ENCODE measurements around the gene SLC5A6. TPM values are rescaled to one million over a fixed set of nuclear protein-coding genes. Genes with fewer than 3 reads are reported as not detected.

The SLC5A6 gene
- 18.3 and 26.0 TPM in 2 replicates for total RNA-seq

DNA sequence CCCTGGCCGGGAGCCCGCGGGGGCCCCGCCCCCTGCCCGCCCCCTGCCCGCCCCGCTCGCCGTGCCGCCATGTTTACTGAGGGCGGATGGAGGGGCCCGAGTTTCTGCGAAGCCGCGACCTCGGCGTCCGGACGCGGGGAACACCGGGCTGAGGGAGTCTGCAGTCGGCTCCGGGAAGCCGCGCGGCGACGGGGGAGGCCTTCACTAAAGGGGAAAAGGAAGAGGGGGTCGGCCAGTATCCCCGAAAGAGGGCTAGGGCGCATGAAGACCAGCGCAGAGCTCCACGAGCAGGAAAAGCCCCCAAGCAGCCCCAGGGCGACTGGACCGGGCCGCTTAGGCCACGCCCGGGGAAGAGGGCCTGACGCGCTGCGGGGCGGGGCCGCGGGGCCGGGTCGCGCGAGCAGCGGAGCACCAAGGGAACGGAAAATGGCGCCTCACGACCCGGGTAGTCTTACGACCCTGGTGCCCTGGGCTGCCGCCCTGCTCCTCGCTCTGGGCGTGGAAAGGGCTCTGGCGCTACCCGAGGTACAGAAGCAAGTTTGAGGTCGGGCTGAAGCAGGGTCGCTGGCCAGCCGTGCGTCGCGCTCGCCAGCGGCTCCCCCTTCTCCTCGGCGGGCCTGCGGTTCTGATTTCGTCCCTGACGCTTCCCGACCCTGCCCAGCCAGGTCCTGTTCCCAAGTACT lies at the start of gene SLC5A6, which contains the start of gene ATRAID:
Gene SLC5A6, minus strand, starts transcription at position 326 of the 683 bp plus-strand sequence. CDS start 4,618 bp downstream, outside the sequence.
Gene ATRAID, plus strand, starts transcription at position 99 of the 683 bp plus-strand sequence. Its CDS starts 328 bp downstream, at position 427.

DNA sequence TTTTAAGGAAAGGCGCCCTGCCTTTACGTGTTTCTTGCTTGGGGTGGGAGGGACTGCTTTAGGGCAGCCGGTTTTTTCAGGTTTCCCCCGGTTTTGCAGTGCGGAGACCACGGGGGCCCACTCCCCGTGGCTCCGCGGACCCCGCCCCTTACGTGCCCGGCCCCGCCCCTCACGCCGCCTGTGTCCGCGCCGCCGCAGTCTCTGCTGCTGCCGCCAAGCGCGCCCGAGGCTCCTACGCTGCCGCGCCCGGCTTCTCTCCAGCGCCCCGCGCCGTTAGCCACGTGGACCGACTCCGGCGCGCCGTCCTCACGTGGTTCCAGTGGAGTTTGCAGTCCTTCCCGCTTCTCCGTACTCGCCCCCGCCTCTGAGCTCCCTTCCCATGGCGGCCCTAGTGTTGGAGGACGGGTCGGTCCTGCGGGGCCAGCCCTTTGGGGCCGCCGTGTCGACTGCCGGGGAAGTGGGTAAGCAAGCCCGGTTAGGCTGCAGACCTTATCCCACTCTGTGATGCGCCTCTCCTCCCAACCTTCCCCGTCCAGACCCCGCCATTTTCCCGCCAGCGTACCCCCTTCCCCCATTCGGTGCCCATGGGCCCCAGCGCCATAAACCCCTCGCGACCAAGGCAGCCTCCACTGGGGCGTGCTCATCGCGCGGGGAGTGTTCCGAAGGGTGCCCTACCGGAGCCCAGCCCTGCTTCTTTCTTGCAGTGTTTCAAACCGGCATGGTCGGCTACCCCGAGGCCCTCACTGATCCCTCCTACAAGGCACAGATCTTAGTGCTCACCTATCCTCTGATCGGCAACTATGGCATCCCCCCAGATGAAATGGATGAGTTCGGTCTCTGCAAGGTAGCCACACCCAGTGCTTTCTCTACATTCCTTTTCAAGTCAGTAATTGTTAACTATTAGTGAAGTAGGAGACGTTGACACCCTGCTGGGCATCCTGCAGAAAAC lies 5.4 kb upstream of the SLC5A6 start, which contains the start of gene CAD:
Gene CAD, plus strand, starts transcription at position 197 of the 949 bp plus-strand sequence. Its CDS starts 183 bp downstream, at position 380.

Other genes starting within 250 kb of the SLC5A6 start
- 4.9 and 9.7 TPM in 2 replicates for gene MAPRE3, start 241.6 kb downstream of the SLC5A6 start, total RNA-seq
- 48.9 and 66.5 TPM in 2 replicates for gene TMEM214, start 179.3 kb downstream of the SLC5A6 start, total RNA-seq
- gene AGBL5, start 160.6 kb downstream of the SLC5A6 start, total RNA-seq: 22.6 and 24.6 TPM in 2 replicates
- 364 and 815 TPM in 2 replicates for gene OST4, start 140.6 kb downstream of the SLC5A6 start, total RNA-seq
- 546 and 790 TPM in 2 replicates for gene EMILIN1, start 133.7 kb downstream of the SLC5A6 start, total RNA-seq
- gene KHK, start 125.5 kb downstream of the SLC5A6 start, total RNA-seq: 0.24 and 1.0 TPM in 2 replicates
- 1.2 and 4.6 TPM in 2 replicates for gene CGREF1, start 93.1 kb downstream of the SLC5A6 start, total RNA-seq
- gene ABHD1, start 88.5 kb downstream of the SLC5A6 start, total RNA-seq: not detected in 2 replicates
- 53.0 and 92.5 TPM in 2 replicates for gene PREB, start 77.6 kb downstream of the SLC5A6 start, total RNA-seq
- not detected in 2 replicates for gene PRR30, start 72.9 kb downstream of the SLC5A6 start, total RNA-seq
- gene TCF23, start 63.3 kb downstream of the SLC5A6 start, total RNA-seq: not detected in 2 replicates
- 225 and 250 TPM in 2 replicates for gene ATRAID, start 227 bp downstream of the SLC5A6 start, total RNA-seq
- 22.5 and 42.7 TPM in 2 replicates for gene CAD, start 5.1 kb upstream of the SLC5A6 start, total RNA-seq
- gene SLC30A3, start 50.8 kb upstream of the SLC5A6 start, total RNA-seq: not detected in 2 replicates
- not detected in 2 replicates for gene DNAJC5G, start 63.2 kb upstream of the SLC5A6 start, total RNA-seq
- gene TRIM54, start 70.2 kb upstream of the SLC5A6 start, total RNA-seq: 0.24 TPM in 1 of 2 replicates, not detected in the other
- gene UCN, start 96.2 kb upstream of the SLC5A6 start, total RNA-seq: 1.0 and 11.3 TPM in 2 replicates
- 80.7 and 88.8 TPM in 2 replicates for gene MPV17, start 110.8 kb upstream of the SLC5A6 start, total RNA-seq
- 44.7 and 50.6 TPM in 2 replicates for gene GTF3C2, start 144.5 kb upstream of the SLC5A6 start, total RNA-seq
- 25.9 and 29.5 TPM in 2 replicates for gene EIF2B4, start 158.1 kb upstream of the SLC5A6 start, total RNA-seq
- 77.5 and 138 TPM in 2 replicates for gene SNX17, start 158.3 kb upstream of the SLC5A6 start, total RNA-seq
- gene ZNF513, start 168.5 kb upstream of the SLC5A6 start, total RNA-seq: 5.9 and 6.7 TPM in 2 replicates
- 48.9 and 86.0 TPM in 2 replicates for gene PPM1G, start 197.3 kb upstream of the SLC5A6 start, total RNA-seq
- gene NRBP1, start 216.4 kb upstream of the SLC5A6 start, total RNA-seq: 67.0 and 109 TPM in 2 replicates
- 2.7 TPM in 1 of 2 replicates, not detected in the other for gene KRTCAP3, start 230.1 kb upstream of the SLC5A6 start, total RNA-seq